Tongue (tissue), 2 donors: Measurements from ENCODE around the gene TTC38. TPM values are rescaled to one million over a fixed set of nuclear protein-coding genes. Genes with fewer than 3 reads are reported as not detected.

Experiments
- DNase-seq: peaks from one replicate; pipeline ENCODE4 v3.0.0-alpha.2; 2015
- total RNA-seq: library from RNA; depleted of rRNA; stranded (reverse); fragments of >200 nt; gene quantifications from one replicate; pipeline ENCODE4 v1.2.3, GENCODE V29; 2014

Gene TTC38
- total RNA-seq, 1 donor from 2014 or later, result 32.2 TPM

GRCh38 chr22:46329616-46330015, 61.8 kb downstream of the TTC38 start:
- DNase-seq, result no peak

DNA sequence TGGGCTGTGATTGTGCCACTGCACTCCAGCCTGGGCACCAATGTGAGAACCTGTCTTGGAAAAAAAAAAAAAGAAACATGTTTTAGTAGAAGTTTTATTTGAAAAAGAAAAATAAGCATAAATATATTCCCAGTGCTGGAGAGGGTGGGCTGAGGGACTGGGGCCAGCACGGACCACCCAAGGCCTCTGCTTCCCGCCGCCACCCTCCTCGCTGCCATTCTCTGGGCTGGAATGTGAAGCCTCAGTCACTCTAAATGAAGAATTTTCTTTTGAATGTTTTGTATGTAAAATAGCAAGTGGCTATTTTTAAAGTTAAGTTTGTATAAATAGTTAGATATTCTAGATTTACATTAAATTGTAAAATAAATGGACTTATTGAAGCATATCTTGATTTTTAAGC, 62.6 kb downstream of the TTC38 start:
- DNase-seq, result no peak

- DNase-seq, result no peak
Measured at GRCh38 chr22:46331496-46331895, 63.7 kb downstream of the TTC38 start.

DNA sequence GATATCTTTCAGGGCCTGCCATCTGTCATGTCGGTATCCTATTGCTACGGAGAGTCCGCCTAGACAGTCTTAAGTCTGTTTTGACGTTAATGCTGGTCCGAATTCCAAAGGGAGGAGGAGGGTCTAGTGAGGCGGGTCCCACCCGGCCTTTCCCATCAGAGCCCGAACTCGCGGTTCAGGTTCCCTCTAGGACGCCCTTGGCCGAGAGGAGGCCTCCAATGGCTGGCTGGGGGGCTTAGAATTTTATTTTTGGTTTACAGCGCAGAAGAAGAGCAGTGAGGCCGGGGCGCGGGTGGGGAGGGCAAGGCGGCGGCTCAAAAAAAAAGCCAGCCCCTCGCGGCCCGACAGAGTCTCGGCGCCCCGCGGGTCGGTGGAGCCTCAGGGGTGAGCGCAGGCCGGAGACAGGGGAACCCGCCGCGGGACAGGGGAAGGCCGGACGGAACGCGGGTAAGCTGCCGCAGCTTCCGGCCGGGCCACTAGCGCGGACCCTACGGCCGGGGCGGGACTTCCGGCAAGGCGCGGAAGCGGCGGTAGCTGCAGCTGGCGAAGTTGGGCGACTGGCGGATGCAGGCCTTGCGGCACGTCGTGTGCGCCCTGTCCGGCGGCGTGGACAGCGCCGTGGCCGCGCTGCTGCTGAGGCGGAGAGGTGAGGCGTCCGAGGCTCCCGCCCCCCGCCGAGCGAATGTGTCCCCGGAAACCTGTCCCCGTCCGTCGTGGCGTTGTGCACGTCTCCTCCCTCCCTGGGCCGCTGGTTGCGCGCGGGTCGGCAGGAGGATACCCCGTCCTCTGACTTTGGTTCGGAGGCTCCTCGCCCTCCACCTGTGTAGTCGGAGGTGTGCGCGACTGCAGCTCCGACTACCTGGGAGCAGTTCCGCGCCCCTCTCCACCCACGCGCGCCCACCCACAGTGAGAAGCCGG, 67.7 kb downstream of the TTC38 start, which contains the start of gene TRMU:
TRMU (plus strand) TSS at position 514 of the 918 bp plus-strand sequence; CDS start at position 565, 51 bp downstream.
- peak; percentile 94 for DNase-seq

- DNase-seq, result no peak
Measured at GRCh38 chr22:46336119-46337078, 68.6 kb downstream of the TTC38 start.

GRCh38 chr22:46337870-46338269, 70.1 kb downstream of the TTC38 start:
- no peak for DNase-seq

DNA sequence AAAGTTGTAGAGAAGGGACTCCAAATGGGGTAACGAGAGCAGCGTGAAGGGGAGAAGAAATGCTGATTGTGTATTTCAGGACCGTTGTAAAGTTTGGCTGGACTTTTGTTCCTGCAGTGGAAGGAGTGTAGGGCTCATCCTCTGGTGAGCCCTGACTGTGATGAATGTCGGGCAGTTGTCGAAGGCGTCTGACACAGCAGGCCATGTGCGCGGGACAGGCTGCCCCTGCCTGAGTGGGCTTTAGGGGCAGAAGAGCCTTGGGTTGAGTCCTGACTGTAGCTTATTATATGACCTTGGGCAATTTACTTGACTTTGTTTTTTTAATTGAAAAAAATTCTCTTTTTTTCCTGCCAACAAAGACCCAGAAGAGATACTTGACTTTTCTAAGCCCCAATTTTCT, 70.8 kb downstream of the TTC38 start:
- DNase-seq, result no peak

- no peak for DNase-seq
Measured at GRCh38 chr22:46339956-46340355, 72.1 kb downstream of the TTC38 start.

DNA sequence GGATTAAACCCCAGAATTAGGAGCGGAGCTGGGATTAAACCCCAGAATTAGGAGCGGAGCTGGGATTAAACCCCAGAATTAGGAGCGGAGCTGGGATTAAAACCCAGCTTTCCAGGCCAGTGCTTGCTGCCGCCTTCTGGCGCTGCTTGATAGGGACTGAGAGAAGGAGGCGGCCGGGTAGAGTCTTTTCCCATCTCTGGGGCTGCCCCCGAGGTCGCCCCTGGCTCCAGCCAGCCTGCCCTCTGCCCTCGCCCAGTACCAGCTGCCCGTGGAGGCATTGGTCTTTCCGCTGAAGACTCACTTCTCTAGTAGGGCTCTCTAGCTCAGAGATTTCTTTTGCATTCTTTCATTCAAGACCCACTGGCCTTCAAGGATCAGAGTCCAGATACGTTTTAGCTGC, 72.9 kb downstream of the TTC38 start:
- no peak for DNase-seq

Other genes starting within 250 kb of the TTC38 start
- 43.2 TPM for gene PPARA, start 117.5 kb upstream of the TTC38 start, total RNA-seq
- 20.9 TPM for gene CDPF1, start 17.7 kb upstream of the TTC38 start, total RNA-seq
- gene PKDREJ, start 4.7 kb upstream of the TTC38 start, total RNA-seq, result 0.10 TPM
- gene GTSE1, start 28.9 kb downstream of the TTC38 start, total RNA-seq, result 5.5 TPM
- 28.6 TPM for gene TRMU, start 67.7 kb downstream of the TTC38 start, total RNA-seq